SK-N-MC (cell line): ENCODE data around the gene ITPR3.

Experiments used
- EZH2 ChIP-seq: fragments of 200-600 bp; sonication (generic); IDR thresholded peaks from one replicate; pipeline ENCODE4 v1.6.1; 2017; ENCODE audit warnings: antibody characterized with exemption
- POLR2AphosphoS5 ChIP-seq: IDR thresholded peaks from 2 replicates; pipeline ENCODE4 v1.6.1; 2012; ENCODE audit warnings: mild to moderate bottlenecking, low read depth, low read length, borderline replicate concordance

GRCh38 chr6:33693186-33694105 lies 72.3 kb downstream of the ITPR3 start:
- no peak for TF ChIP-seq EZH2
- TF ChIP-seq POLR2AphosphoS5: no peak
